GM18502 (cell line): Measurements from ENCODE around the gene VAPA.

Source experiments
- ATAC-seq: cut with Tn5 transposase; IDR thresholded peaks from one replicate; pipeline ENCODE4 v1.9.1; 2021; ENCODE audit warnings: mild to moderate bottlenecking; ENCODE audit not compliant: unreplicated experiment, poor library complexity

VAPA gene

DNA sequence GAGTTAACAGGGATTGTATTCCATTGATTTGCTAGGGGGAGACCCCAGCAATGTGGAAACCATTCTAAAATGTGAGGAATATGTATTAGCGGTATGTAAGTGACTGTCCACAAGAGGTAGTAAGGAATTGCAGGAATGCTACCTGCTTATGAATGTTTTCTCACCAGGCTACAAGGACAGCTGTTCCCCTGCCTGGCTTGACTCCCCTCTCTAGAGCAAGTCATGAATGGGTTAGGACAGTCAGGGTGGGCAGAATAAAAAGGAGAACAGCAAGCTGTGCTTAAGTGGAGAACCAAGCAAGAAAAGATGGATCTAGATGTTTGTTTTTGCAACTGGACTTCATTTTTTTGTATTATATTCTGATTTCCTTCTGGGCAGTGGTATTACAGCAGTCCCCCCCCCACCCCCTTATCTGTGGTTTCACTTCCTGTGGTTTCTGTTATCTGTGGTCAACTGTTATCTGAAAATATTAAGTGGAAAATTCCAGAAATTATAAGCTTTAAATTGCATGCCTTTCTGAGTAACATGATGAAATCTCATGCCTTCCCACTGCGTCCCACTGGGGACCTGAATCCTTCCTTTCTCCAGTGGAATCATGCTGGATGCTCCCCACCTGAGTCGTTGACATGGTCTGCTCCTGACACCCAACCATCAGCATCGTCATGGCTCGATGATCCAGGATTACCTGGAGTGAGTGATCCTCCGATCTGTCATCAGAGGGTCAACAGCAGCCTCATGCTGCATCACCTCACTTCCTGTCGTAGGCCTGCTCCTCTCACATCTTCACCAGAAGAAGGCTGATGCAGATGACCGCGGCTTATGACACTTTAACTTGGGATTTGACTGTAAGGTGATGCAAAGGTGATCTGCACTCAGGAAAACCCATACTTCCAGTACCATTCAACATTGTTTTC is 52.2 kb downstream of the VAPA start:
- ATAC-seq: no peak

DNA sequence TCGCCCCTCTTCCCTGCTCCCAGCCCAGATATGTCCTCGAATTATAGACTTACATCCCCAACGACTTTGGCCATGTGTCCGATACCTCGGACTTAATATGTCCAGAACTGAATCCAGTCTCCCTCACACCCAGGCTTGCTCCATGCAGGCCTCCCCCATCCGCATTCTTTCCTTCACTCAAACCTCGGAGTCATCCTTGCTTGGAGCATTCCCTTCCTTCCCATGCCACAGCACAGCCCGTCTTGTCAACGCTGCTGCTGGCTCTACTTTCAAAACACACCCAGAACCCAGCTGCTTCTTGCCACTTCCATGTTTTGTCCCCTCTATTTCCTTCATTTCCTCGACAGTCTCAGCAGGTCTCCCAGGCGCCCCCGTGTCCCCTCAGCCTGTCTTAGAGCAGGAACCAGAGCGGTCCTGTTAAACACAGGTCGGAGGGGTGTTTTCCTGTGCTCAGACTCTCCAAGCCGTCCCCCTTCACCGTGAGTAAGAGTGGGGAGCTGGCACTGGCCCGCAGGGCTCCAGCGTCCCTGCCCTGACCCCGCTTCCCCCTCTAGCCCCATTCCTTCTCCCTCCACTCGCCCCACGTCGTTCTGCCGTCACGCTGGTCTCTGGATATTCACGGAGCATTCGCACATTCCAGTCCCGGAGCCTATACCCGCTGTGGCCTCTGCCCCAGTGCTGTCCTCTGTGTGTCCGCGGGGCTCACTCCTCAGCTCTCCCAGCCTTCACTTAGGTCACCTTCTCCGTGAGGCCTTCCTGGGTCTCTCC is 54.4 kb downstream of the VAPA start:
- no peak for ATAC-seq

DNA sequence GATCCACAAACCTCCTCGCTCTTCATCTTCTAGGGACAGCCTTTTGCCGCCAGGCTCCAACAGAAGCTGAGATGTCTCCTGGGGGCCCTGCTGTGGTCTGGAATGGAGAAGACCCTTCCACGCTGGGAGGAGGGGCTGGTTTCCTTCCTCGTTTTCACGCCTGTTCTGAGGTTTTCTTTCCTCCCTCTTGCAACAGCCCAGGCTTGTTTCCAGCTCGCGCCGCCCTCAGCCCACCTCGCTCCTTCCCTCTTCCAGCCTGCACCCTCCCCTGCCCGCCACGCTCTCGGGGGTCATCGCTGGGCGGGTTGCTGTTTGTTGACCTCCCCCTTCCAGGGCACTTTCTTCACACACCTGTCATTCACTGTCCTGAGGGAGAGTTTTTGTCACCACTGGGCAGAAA is 55.4 kb downstream of the VAPA start:
- ATAC-seq: no peak

DNA sequence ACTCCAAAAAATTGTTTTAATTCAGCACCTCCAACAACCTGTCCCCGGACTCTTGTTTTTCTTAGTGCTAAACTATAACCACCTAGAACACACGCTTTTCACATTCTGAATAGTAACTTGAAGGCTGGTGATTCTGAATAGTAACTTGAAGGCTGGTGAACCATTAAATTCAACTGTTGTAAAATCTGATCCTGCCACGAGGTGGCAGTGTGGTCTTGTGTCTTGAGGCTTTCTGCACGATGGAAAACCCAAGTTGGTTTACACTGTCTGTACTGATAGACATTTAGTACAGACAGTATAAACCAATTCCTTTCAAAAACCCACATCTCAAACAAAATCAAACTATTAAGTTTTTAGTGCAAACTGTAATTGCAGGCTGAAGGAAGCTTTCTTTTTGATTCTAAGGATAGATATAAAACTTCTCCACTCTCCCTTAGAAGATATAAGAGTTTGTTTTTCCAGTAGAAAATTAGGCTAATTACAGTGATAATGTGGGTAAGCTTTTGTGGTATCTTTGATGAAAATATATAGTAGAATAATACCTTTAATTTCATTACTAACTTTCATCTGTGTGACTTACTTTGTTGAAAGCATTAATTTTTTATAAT is 57.6 kb downstream of the VAPA start:
- ATAC-seq: no peak

DNA sequence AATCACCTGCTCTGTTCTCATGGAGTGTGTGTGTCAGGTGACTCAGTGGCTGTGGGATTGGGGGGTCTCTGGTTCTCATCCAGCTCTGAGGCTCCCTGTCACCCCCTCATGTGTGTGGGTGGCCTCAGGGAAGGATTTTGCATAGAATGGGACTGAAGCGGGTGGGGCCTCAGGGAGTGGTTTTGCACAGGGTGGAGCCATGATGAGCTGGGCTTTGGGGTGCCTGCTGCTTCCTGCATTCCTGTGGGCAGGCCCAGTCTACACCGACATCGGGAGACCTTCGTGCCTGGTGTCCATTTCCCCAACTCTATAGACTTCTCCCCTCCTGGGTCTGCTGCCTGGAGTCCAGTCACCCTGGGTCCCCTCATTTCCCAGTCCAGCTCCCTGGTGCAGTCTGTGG is 59.7 kb downstream of the VAPA start:
- ATAC-seq: no peak

DNA sequence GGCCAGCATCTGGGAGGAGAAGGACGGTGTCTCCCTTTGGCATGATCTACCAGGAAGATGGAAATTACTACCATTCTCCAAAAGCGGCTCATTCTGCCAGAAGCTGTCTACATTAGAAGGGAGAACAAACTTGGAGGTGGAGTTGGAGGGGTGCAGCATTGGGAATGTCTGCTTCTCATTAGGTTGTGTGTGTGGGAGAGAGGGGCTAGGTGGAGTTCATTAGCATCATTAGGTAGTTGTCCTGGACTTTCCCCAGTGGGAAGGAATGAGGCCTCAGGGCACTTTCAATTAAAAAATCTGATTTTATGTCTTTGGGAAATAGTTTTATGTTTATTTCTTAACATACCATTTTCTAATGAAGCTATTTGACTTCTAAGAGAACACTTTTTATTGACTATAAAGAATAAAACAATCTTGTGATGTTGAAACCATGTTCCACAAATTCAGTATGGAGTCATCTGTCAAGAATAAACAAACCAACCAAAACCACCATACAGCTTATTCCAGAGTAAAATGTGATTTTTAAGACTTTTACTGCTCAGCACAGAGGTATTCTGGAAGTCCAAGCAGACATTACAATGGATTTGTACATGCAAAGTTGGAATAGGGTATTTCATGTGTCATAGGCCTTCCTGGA is 60.6 kb downstream of the VAPA start:
- ATAC-seq: no peak

DNA sequence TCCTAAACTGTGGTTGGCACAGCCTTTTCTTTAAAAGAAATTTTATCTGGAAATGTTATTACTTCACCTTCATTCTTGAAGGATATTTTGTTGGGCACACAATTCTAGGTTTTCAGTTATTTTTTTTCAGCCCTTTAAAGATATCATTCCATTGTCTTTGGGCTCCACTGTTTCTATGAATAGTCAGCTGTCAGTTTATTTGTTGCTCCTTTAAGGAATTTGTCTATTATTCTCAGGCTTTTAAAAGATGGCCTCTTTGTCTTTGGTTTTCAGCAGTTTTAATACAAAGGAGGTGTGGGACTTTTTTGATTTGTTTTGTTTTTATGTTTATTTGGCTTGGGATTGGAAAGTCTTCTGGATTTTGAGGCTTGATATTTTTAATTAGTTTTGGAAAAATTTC is 61.8 kb downstream of the VAPA start:
- ATAC-seq: no peak

DNA sequence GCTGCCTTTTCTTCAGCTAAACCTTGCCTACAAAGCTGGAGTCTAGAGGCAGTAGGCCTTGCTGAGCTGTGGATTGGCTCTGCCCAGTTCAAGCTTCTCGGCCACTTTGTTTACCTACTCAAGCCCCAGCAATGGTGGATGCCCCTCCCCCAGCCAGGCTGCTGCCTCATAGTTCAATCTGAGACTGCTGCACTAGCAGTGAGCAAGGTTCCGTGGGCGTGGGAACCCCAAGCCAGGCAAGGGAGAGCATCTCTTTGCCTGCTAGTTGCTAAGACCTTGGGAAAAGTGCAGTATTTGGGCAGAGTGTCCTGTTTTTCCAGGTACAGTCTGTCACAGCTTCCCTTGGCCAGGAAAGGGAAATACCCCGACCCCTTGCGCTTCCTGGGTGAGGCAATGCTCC is 68.9 kb downstream of the VAPA start:
- ATAC-seq: no peak

DNA sequence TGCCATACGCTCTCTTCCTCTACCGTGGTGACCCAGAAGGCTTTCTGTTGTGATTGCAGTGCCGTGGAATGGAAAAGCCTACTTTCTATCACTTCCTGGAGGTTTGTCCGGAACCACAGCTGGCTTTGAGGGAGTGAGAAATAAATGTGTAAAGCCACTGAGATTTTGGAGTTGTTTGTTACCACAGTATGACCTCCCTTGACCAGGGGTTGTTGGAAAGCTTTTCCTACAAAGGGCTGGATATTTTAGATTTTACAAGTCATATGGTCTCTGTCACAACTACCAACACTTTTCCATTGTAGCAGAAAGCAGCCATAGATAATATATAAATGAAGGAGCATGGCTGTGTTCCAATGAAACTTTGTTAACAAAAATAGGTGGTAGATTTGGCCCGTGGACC is 70.3 kb downstream of the VAPA start:
- ATAC-seq: no peak

DNA sequence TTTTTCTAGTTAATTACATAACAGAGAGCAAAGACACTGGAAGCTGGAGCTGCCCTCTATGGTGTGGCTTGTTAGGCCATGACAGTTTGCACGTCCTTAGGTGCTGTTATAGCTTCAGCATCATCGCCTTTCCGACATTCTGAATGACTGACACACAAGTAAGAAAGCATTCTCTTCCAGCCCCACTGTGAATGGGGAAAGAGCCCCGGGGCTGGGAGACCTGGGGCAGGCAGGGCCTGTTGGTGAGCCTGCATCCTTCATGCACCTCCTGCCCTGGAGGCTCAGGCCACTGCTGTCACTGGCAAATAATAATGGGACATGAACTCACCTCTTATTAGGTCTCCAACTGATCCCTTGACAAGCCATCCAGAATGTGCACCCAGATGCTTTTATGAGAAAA is 71.8 kb downstream of the VAPA start:
- ATAC-seq: no peak

DNA sequence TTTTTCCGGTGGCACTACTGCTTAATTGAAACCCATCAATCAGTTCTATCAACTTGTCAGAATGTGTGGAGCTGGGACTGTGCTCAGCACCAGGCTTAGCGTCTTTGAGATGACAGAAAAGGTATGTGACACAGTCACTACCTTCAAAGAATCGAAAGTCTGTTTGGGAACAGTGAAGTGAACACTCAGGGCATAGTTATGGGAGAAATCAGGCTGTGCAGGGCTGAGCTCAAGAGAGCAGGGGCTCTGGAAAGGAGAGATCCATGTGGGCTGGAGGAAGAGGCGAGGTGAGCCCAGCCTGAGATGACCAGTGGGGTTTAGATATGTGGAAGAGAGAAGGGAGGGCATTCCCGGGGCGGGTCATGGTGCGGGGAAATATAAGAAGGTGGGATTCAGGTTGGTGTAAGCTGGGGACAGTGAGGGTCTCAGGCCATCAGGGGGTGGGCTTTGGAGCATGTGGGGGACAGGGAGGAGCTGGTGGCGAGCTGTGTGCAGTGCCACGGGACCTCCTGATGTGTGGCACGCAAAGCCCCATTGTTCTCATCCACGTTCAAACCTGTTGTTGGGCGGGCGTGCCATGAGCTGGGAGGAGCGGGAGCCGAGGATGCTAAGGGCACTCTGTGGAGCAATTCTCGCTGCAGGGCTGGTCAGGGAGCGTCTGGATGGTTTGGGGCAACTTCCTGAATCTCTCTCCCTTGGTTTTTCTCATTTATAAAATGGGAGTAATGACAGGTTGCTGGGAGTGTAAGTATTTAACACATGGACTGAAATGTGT is 72.5 kb downstream of the VAPA start:
- no peak for ATAC-seq

DNA sequence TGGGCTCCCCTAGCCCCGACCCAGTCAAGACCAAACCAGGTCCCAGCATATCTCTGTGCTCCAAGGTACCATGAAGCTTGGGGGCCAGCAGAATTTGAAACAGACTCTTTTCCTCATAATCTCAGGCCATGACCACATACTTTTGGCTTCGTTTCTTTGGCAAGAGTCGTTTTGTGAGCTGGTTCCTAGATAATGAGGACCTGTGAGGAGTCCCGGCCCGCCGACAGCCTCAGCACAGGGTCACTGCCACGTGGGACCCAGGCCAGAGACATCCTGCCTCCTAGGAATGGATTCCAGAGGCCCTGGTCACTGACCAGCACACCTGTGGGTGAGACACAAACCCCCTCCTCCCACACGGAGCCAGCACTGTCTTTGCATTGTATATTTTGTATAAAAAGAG is 73.5 kb downstream of the VAPA start:
- no peak for ATAC-seq

DNA sequence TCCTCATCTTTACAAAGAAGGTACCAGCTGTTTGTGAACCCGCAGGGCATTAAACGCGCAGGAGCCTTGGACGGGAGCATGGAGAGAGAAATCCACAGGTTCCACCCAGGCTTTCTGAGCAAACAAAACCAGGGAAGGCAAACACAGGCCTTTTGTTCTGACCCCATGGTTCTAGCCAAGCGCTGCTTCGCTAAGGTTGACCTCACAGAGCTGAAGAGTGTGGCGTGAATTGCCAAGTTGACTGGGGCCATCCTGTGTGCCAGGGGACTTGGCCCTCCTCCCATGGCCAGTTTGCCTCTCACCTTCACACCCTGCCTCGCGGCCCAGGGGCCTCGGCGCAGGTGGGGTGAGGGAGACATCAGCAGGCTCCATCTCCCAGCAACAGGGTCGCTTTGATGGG is 74.1 kb downstream of the VAPA start:
- no peak for ATAC-seq

DNA sequence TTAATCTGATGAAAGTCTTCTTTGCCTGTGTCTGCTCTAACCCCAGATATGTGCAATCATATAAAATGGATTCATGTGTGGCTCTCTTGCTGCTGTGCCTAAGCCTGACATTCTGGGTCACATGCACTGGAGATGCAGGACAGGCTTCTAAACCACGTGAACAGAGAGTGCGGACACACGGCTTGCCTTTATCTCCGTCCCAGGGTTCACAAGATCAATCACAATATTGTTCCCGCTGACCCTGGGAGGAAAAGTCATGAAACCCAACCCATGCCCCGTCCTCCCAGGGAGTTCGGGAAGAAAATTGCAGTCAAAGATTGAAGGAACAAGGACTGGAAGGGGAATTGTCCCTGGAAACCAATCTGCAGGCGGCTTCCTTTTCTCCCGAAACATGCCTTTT is 74.8 kb downstream of the VAPA start:
- ATAC-seq: no peak

DNA sequence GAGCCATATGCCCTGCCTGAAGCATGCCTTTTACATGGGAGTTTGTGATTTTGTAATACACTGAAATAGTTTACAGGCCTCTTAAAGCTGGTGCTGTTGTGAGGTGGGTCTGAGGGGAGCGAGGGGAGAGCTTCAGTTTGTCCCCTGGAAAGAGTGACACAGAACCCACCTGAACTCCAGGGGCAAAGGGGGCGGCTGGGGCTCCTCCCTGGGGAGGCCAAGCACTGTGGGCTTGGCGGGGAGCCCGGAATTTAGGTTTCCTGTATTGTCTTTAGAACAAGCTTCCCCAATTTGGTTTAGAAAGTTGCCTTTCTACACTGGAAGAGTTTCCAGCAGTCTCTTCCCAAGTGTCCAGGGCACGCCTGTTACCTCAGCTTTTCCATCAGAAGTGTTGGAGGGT is 75.7 kb downstream of the VAPA start:
- no peak for ATAC-seq

DNA sequence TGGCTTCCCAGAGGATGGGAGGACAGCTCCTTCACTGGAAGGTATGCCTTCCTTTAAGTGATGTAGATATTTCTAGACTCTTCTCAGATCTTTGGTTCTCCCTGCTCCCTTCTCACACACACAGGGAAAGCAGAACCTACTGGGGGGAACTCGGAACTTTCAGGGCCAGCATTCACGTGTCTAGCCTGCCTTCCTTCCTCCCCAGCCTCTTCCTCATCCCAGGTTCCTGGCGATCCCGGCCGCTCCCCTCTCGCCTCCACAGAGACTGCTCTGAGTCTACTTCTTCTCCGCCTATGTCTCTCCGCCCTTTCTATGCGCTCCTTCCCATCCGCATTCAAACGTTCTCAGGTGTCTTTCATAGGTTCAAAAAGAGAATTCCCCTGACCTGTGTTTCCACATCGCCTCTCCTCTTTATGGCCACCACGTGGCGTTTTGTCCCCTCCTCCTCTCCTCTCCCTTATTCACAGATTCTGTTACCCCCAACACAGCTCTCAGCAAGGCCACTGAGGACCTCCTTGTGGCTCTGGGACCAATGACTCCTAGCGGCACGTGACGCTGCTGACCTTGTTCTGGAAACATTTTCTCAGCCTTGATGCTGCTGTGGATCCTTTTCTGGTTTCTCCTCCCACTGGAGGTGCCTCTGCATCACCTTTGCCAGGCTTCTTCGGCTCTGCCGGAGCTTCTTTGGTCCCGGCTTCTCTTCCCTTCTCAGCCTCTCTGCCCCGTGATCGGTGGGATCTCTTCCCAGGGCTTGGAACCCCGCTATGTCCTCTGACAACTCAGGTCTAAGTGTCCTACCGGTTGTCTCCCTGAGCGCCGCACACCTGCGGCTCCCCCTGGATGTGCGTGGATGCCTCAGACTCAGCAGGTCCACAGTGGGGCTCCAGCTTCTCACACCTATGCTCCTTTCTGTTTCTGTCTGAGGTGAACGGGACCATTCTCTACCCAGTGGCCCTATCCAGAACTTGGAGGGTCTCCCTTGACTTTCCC is 77.5 kb downstream of the VAPA start:
- ATAC-seq: no peak

DNA sequence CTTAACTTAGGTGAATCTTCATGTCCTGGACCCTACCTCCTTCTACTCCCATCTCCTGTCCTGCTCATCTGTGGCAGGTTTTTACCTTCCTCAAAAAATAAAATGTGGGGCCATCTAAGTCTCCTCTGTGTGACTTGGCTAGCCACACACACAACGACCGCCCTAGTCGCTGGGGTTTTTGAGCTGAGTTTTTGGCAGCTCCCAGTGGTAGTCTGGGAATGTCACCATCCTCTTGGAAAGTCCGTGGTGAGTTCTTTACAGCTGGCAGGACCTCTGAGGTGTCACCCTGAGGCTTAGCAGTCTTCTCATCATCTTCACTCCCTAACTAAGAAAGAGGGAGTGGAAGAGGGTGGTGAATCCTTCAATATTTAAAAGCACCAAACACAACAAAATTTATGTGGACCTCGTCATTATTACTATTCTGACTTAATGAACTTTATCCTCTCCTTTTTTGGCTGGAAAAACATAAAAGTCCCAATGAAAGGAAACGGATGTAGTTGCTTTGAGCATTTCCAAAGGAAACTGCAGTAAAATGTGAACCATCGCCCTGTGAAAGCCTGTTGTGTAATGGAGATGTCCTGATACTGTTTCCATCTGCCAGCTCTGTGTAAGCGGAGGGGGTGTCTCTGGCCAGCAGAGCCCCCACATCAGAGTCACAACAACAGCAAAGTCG is 78.6 kb downstream of the VAPA start:
- ATAC-seq: no peak

DNA sequence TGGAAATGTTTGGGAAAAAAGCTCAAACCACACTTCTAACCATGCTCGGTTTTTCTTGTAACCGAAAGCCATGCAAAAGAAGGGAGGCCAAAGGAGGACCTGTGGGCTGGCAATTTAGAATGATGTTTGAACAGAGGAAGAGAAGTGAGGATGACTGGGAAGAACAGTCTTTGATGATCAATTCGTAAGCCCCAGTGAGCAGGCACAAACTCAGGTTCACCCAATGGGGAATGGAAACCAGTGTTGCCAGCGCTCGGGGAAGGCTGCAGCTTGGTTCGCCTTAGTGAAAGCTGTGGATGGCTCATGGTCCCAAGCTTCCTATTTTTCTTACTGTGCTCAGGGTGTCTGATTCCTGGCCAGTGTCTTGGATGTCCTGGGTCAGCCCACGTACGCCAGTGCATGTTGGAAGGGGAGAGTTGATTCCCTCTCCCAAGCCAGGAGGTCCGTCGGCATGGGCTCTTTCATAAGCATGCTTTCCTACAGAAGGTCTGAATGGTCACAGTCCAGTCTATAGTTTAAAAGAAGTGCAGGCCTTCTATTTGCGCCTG is 79.2 kb downstream of the VAPA start:
- no peak for ATAC-seq
